ENCODE measurements around the gene ENPP3.

ENPP3 gene

GRCh38 chr6:131741688-131742393 is 104.7 kb downstream of the ENPP3 start:
- no peaks in the 10 kb centered on the region for H3K79me1 ChIP-seq (ENCODE audit: low read length)
- no peak overlapping the region for H3K4ac ChIP-seq (ENCODE audit: low read depth, low read length)
- H3K27me3 ChIP-seq (ENCODE audit: insufficient read depth, low read length, poor library complexity): no peaks in the 10 kb centered on the region
- H3K18ac ChIP-seq (ENCODE audit: low read length): no peak overlapping the region
- H2AK5ac ChIP-seq (ENCODE audit: low read length): no peak overlapping the region
- no peaks in the 10 kb centered on the region for H3K79me2 ChIP-seq (ENCODE audit: control insufficient read depth, insufficient read depth, low read length)
- no peak for DNase-seq
- no peak overlapping the region for H3K9ac ChIP-seq (ENCODE audit: low read length)
- no peak overlapping the region for H3K4me3 ChIP-seq (ENCODE audit: low read length)
- H3K27ac ChIP-seq (ENCODE audit: low read depth, low read length): no peak overlapping the region
- no peak overlapping the region for H2BK5ac ChIP-seq (ENCODE audit: low read length)
- no peak overlapping the region for H3K23ac ChIP-seq (ENCODE audit: low read length)
- no peaks in the 10 kb centered on the region for H3K4me1 ChIP-seq (ENCODE audit: control insufficient read depth, low read depth, low read length)
- H4K8ac ChIP-seq (ENCODE audit: low read depth, low read length): no peak overlapping the region
- no peak overlapping the region for H2BK15ac ChIP-seq (replicated peaks; ENCODE audit: low read depth)
- no peak overlapping the region for H3K56ac ChIP-seq (ENCODE audit: low read length)
- no CpG with 5 or more reads among the region's 3 CpGs for WGBS (ENCODE audit: extremely low coverage, insufficient coverage, low lambda C conversion rate)
- no peak overlapping the region for H3K4me2 ChIP-seq (ENCODE audit: low read length)
- no peaks in the 10 kb centered on the region for H3K36me3 ChIP-seq (ENCODE audit: control insufficient read depth, insufficient read depth, low read length)
- no peak overlapping the region for H4K5ac ChIP-seq (ENCODE audit: low read length)
- no peak overlapping the region for H2BK120ac ChIP-seq (ENCODE audit: low read depth, low read length)

GRCh38 chr6:131744432-131745287 is 107.6 kb downstream of the ENPP3 start:
- no peak overlapping the region for H4K5ac ChIP-seq (ENCODE audit: low read length)
- H3K36me3 ChIP-seq (ENCODE audit: control insufficient read depth, insufficient read depth, low read length): no peaks in the 10 kb centered on the region
- no peaks in the 10 kb centered on the region for H3K4me1 ChIP-seq (ENCODE audit: control insufficient read depth, low read depth, low read length)
- no peak overlapping the region for H3K9ac ChIP-seq (ENCODE audit: low read length)
- H4K8ac ChIP-seq (ENCODE audit: low read depth, low read length): no peak overlapping the region
- no peak overlapping the region for H3K56ac ChIP-seq (ENCODE audit: low read length)
- H3K79me1 ChIP-seq (ENCODE audit: low read length): no peaks in the 10 kb centered on the region
- no peaks in the 10 kb centered on the region for H3K27me3 ChIP-seq (ENCODE audit: insufficient read depth, low read length, poor library complexity)
- H3K27ac ChIP-seq (ENCODE audit: low read depth, low read length): no peak overlapping the region
- WGBS (ENCODE audit: extremely low coverage, insufficient coverage, low lambda C conversion rate): no CpG with 5 or more reads among the region's 6 CpGs
- H3K4me3 ChIP-seq (ENCODE audit: low read length): no peak overlapping the region
- no peak overlapping the region for H2AK5ac ChIP-seq (ENCODE audit: low read length)
- no peaks in the 10 kb centered on the region for H3K79me2 ChIP-seq (ENCODE audit: control insufficient read depth, insufficient read depth, low read length)
- no peak overlapping the region for H3K18ac ChIP-seq (ENCODE audit: low read length)
- no peak overlapping the region for H3K4me2 ChIP-seq (ENCODE audit: low read length)
- no peak overlapping the region for H2BK15ac ChIP-seq (replicated peaks; ENCODE audit: low read depth)
- no peak for DNase-seq
- H2BK120ac ChIP-seq (ENCODE audit: low read depth, low read length): no peak overlapping the region
- no peak overlapping the region for H3K4ac ChIP-seq (ENCODE audit: low read depth, low read length)
- no peak overlapping the region for H3K23ac ChIP-seq (ENCODE audit: low read length)
- H2BK5ac ChIP-seq (ENCODE audit: low read length): no peak overlapping the region

- WGBS (ENCODE audit: extremely low coverage, insufficient coverage, low lambda C conversion rate): no CpG with 5 or more reads among the region's 5 CpGs
Observed at GRCh38 chr6:131745476-131745875, 108.4 kb downstream of the ENPP3 start.

GRCh38 chr6:131747821-131748353 is 110.8 kb downstream of the ENPP3 start:
- Histone ChIP-seq H4K5ac (ENCODE audit: low read length) (no peak overlapping the region), H3K4ac (ENCODE audit: low read depth, low read length) (no peak overlapping the region), H3K18ac (ENCODE audit: low read length) (no peak overlapping the region), H3K23ac (ENCODE audit: low read length) (no peak overlapping the region), H2AK5ac (ENCODE audit: low read length) (no peak overlapping the region), H3K36me3 (ENCODE audit: control insufficient read depth, insufficient read depth, low read length) (no peaks in the 10 kb centered on the region), H4K8ac (ENCODE audit: low read depth, low read length) (no peak overlapping the region), H3K4me2 (ENCODE audit: low read length) (no peak overlapping the region), H3K27ac (ENCODE audit: low read depth, low read length) (no peak overlapping the region), H2BK5ac (ENCODE audit: low read length) (no peak overlapping the region), H3K56ac (ENCODE audit: low read length) (no peak overlapping the region), H3K79me1 (ENCODE audit: low read length) (no peaks in the 10 kb centered on the region), H2BK120ac (ENCODE audit: low read depth, low read length) (no peak overlapping the region), H3K79me2 (ENCODE audit: control insufficient read depth, insufficient read depth, low read length) (no peaks in the 10 kb centered on the region), H3K9ac (ENCODE audit: low read length) (no peak overlapping the region), H3K4me1 (ENCODE audit: control insufficient read depth, low read depth, low read length) (no peaks in the 10 kb centered on the region), H2BK15ac (replicated peaks; ENCODE audit: low read depth) (no peak overlapping the region), H3K27me3 (ENCODE audit: insufficient read depth, low read length, poor library complexity) (no peaks in the 10 kb centered on the region), H3K4me3 (ENCODE audit: low read length) (no peak overlapping the region)
- no CpG with 5 or more reads among the region's 7 CpGs for WGBS (ENCODE audit: extremely low coverage, insufficient coverage, low lambda C conversion rate)
- DNase-seq: no peak

More at GRCh38 chr6:131745476-131745875, 108.4 kb downstream of the ENPP3 start:
- no peak for DNase-seq
- H3K36me3 ChIP-seq (ENCODE audit: control insufficient read depth, insufficient read depth, low read length): no peaks in the 10 kb centered on the region
- no peak overlapping the region for H3K4ac ChIP-seq (ENCODE audit: low read depth, low read length)
- H3K27ac ChIP-seq (ENCODE audit: low read depth, low read length): no peak overlapping the region
- H3K4me3 ChIP-seq (ENCODE audit: low read length): no peak overlapping the region
- H3K79me1 ChIP-seq (ENCODE audit: low read length): no peaks in the 10 kb centered on the region
- no peak overlapping the region for H3K18ac ChIP-seq (ENCODE audit: low read length)
- no peaks in the 10 kb centered on the region for H3K27me3 ChIP-seq (ENCODE audit: insufficient read depth, low read length, poor library complexity)
- no peaks in the 10 kb centered on the region for H3K79me2 ChIP-seq (ENCODE audit: control insufficient read depth, insufficient read depth, low read length)
- no peak overlapping the region for H4K5ac ChIP-seq (ENCODE audit: low read length)
- H2BK120ac ChIP-seq (ENCODE audit: low read depth, low read length): no peak overlapping the region
- H2BK15ac ChIP-seq (replicated peaks; ENCODE audit: low read depth): no peak overlapping the region
- no peak overlapping the region for H2BK5ac ChIP-seq (ENCODE audit: low read length)
- H2AK5ac ChIP-seq (ENCODE audit: low read length): no peak overlapping the region
- H3K56ac ChIP-seq (ENCODE audit: low read length): no peak overlapping the region
- H3K23ac ChIP-seq (ENCODE audit: low read length): no peak overlapping the region
- no peak overlapping the region for H3K4me2 ChIP-seq (ENCODE audit: low read length)
- no peak overlapping the region for H4K8ac ChIP-seq (ENCODE audit: low read depth, low read length)
- H3K9ac ChIP-seq (ENCODE audit: low read length): no peak overlapping the region
- no peaks in the 10 kb centered on the region for H3K4me1 ChIP-seq (ENCODE audit: control insufficient read depth, low read depth, low read length)

GRCh38 chr6:131749023-131749422 is 111.9 kb downstream of the ENPP3 start:
- Histone ChIP-seq H2BK15ac (replicated peaks; ENCODE audit: low read depth) (no peak overlapping the region), H3K79me2 (ENCODE audit: control insufficient read depth, insufficient read depth, low read length) (no peaks in the 10 kb centered on the region), H3K4me3 (ENCODE audit: low read length) (no peak overlapping the region), H3K27ac (ENCODE audit: low read depth, low read length) (no peak overlapping the region), H3K4me2 (ENCODE audit: low read length) (no peak overlapping the region), H3K79me1 (ENCODE audit: low read length) (no peaks in the 10 kb centered on the region), H3K23ac (ENCODE audit: low read length) (no peak overlapping the region), H2BK5ac (ENCODE audit: low read length) (no peak overlapping the region), H3K36me3 (ENCODE audit: control insufficient read depth, insufficient read depth, low read length) (no peaks in the 10 kb centered on the region), H4K8ac (ENCODE audit: low read depth, low read length) (no peak overlapping the region), H3K27me3 (ENCODE audit: insufficient read depth, low read length, poor library complexity) (no peaks in the 10 kb centered on the region), H3K4ac (ENCODE audit: low read depth, low read length) (no peak overlapping the region), H4K5ac (ENCODE audit: low read length) (no peak overlapping the region), H3K9ac (ENCODE audit: low read length) (no peak overlapping the region), H3K4me1 (ENCODE audit: control insufficient read depth, low read depth, low read length) (no peaks in the 10 kb centered on the region), H2BK120ac (ENCODE audit: low read depth, low read length) (no peak overlapping the region), H3K56ac (ENCODE audit: low read length) (no peak overlapping the region), H3K18ac (ENCODE audit: low read length) (no peak overlapping the region), H2AK5ac (ENCODE audit: low read length) (no peak overlapping the region)
- no CpG with 5 or more reads among the region's 7 CpGs for WGBS (ENCODE audit: extremely low coverage, insufficient coverage, low lambda C conversion rate)
- no peak for DNase-seq
